ENCODE results near the gene PRKAG2.
"Not testable (repeated sequence)": the region's sequence is repeated elsewhere in the genome, so short reads cannot be mapped to it uniquely, and the experiment has no call there.

The PRKAG2 gene

DNA sequence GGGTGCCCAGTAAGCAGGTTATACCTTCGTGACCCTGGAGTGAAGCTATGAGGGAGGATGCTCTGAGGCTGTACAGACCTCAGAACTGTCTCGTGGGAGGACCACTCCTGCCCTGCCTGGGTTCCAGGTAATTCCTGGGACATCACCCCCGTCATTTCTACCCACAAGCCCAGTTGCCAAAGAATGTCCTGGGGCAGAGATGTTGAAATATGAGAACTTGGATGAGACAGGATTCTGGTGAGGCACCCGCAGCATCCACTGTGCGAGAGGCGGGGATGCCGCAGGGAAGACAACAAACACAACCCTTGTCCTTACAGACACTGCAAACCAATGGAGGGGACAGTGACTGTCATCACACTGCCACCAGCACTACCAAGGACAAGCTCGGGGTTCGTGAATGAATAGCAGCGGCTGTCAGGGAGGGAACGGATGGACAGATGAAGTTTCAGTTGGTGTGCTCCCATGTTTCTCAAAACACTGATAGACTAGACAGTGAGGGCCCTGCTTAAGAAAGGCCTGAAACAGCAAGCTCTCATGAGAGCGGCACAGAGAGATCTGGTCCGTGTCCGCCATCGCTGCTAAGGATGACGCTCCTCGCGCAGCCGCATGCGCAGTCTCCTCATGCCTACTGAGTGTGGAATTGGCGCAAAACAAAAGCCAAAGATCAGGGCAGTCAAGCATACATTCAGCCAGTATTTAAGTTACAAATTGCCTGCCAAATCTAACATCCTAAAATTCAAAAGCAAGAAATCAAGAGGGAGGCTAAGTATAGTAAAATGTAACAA is 275.2 kb downstream of the PRKAG2 start:
- DNase-seq = no peak

- no peak for DNase-seq
These were observed 276.6 kb downstream of the PRKAG2 start for GRCh38 chr7:151600331-151600730.

GRCh38 chr7:151599401-151600227 is 277.3 kb downstream of the PRKAG2 start:
- DNase-seq = no peak

DNA sequence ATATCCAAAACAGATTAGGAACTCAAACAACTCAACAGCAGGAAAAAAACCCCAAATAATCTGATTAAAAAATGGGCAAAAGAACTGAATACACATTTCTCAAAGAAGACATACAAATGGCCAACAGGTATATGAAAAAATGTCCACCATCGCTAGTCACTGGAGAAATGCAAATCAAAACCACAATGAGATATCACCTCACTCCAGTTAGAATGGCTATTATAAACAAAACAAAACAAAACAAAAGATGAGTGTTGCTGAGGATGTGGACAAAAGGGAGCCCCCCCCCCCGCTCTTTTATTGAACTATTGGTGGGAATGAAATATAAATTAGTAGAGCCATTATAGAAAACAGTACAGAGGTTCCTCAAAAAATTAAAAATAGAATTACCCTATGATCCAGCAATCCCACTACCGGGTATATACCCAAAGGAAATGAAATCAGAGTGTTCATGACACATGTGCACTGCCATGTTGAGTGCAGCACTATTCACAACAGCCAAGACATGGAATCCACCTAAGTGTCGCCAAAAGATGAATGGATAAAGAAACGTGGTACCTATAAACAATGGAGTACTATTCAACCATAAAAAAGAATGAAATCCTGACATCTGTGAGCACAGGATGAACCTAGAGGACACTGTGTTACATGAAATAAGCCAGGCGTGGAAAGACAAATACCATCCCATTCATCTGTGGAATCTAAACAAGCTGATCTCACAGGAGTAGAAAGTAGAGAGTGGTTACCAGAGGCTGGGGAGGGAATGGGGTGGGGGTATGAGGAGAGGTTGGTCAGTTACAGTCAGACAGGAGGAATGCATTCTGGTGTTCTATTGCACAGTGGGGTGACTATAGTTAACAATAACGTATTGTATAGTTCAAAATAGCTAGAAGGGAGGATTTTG is 279.1 kb downstream of the PRKAG2 start:
- no peak for DNase-seq

DNA sequence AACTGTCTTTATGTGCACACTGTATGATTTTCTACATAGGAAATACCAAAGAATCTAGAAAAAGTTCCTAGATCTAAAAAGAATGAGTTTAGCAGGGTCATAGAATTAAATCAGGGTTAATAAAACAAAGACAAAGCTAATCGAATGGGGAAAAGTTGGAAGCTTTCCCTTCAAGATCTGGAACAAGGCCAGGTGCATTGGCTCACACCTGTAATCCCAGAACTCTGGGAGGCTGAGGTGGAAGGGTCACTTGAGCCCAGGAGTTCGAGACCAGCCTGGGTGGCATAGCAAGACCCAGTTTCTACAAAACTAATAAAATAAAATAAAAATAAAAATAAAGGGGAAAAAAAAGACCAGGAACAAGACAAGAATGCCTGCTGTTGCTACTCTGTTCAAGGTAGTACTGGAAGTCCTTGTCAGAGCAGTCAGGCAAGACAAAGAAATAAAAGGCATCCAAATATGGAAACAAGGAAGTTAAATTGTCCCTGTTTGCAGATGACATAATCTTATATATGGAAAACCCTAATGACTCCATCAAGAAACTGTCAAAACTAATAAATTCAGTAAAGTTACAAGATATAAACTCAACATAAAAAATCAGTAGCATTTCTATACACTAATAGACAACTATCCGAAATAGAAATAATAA is 281.1 kb downstream of the PRKAG2 start:
- no peak for DNase-seq

- DNase-seq = no peak
These were observed 283.9 kb downstream of the PRKAG2 start for GRCh38 chr7:151592868-151593486.

GRCh38 chr7:151592330-151592729 is 284.6 kb downstream of the PRKAG2 start:
- DNase-seq = no peak

DNA sequence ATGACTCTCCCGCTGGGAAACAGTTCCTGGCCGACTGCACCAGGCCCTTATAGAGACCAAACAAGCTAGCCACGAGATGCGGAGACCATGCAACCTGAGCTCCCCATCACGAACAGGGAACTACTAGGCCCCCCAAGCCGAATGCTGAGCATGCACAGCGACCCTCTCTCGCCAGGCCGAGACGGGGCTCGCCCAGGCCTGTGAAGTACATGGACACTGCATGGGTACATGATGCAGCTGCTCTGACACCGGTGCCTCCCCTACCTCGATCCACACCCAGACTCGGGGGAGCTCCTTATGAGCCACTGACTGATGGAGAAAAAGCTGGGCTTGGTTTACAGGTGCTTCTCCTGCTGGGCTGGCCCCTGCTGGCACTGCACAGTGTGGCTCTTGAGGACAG is 285.0 kb downstream of the PRKAG2 start:
- DNase-seq = no peak

DNA sequence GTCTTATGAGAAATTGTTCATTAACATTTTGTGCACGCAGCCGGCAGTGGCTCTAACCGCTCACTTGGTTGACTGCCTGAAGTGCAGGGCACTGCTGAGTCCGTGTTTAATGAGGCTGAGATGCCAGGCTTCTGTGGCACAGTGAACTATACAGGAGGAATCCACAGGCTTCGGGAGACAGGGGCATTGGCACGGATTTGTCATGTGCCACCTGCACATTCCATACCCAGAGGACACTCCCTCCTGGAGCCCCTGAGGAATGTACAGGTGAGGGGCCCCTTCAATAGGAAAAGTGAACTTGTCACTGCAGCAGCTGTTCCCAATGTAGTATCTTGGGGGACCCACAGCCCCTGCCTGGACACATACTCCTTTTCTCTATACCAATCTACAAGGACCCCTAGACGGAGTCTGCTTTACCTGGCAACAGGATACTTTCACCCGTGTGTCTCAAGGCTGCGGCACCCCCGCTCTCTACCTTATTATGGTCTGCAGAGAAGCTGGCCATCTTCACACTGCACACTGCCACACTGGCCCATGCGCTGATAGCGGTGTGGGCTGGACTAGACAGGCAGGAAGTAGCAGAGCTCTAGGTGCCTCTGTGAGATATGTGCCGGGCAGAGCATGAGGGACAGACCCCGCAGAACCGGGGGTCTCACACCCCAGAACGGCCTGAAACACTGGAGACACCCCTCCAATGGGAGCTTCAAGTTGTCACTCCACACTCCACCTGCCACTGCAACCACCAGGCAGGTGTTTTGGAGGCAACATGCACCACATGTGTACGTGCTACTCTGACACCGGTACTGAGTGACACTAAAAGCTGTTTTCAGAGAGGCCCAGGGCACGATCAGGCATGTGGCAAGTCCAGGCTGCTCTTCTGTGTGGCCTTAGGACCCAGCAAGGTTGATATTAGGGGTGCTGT is 285.8 kb downstream of the PRKAG2 start:
- DNase-seq = no peak

DNA sequence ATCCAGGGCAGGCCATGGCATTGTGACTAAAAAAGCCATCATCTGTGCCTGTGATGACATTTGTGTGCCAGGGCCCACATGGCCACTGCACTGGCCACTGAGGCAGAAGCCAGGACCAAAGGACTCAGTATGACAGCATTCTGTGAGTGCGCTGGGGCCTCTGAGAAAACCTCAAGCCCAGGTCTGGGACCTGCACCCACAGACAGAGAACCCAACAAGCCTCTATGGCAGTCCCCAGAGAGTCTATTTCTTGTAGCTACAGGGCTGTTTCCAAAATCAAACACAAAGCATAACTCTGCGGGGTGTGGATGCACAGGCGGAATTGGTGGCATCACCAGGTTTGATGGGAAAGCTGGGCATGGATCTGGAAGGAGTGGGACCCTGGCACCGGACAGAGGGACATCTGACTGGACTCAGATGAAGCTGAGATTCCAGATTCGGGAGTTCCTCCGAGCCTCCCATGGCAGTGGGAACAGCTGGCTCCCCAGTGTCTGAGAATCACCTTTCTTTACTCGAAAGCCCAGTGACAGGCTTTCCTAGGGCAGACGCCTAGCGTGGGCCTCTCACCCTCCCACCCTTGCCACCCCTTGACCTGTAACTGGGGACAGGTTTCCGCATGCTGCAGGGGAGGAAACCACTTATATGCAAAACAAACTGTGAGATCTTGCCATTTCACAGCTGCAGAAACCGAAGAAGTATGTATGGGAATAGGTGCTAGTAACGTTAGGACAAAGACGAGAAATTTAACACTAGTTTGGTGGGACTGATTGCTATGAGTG is 286.7 kb downstream of the PRKAG2 start:
- DNase-seq = no peak

DNA sequence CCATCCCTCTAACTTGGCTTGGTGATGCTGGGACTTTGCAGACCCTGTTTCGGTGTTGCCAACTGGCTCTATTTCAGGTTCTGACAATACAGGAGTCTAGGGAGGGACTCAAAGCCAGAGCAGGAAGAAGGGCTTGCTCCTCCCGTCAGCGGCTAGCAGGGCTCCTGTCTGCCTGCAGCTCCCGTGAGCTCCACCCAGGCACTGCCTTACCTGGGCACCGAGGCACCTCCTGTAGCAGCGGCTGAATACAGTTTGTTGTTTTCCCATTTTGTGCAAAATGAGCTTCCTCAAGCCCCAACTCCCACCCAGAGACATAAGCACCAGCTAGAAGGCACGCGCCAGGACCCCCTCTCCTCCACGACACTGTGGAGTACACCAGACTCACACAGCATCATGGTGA is 287.9 kb downstream of the PRKAG2 start:
- no peak for DNase-seq

- no peak for DNase-seq
These were observed 290.2 kb downstream of the PRKAG2 start for GRCh38 chr7:151586531-151587260.

DNA sequence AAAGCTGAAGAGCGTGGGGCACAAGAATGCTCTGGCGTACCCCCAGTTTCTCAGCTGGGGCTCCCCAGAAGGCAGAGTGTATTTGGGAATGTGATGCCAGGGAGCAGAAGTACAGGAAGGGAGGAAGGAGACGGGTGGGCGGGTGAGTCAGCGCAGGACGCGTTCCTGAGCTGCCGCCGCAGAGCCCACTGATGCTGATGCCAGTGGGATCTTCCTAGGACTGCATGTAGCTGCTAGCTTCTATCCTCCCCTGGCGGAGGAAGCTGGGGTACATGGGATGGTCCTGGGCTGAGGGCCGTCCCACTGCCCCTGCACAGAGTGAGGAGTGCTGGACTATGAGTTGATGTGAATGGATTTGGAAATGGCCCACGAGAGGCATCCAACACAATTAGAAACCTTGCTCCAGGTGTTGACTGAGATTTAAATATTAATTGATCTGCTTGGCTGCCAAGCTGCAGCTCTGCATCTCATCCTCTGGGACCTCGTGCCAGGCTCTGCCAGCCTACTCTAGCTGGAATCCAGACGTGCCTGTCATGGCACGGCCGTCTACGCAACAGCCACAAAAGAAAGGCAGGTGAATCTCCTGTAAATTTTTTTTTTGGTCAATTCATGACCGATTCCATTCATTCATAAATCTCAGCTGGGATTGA is 291.0 kb downstream of the PRKAG2 start:
- DNase-seq = no peak

DNA sequence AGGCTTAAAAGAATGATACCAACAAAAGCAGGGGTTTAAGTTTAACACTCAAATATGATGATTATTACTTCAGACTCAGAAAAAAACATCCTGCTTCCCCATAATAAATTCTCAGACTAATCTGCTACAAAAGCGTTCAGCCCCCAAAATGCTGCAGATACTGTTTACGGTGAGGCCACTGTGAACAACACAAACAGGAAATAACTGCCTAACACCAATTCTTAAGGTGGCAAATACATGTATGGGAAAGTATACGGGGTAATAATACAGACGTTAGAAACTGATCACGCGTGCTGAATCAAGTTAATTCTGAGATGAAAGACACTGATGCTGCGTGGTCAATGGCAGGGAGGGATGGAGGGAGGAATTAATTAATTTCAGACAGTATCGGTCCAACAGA is 295.2 kb downstream of the PRKAG2 start:
- DNase-seq = no peak

DNA sequence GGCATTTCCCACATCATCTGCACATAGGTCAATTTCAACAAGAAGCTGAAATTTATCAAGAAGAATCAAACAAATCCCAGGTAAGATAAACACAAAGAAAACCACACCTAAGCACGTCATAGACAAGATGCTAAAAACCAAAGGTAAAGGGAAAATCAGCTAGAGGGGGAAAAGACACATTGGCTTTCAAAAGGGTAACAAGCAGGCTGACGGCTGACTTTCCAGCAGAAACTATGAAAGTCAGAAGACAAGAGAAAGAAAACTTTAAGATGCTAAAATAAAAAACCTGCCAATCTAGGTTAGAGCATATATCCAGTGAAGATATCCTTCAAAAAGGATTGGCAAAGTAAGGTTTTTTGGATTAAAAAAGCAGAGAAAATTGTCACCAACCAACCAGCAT is 297.3 kb downstream of the PRKAG2 start:
- DNase-seq = no peak

- DNase-seq = no peak
These were observed 301.5 kb downstream of the PRKAG2 start for GRCh38 chr7:151575410-151575809.

- not testable (repeated sequence) for DNase-seq
These were observed 303.9 kb downstream of the PRKAG2 start for GRCh38 chr7:151573046-151573445.

- DNase-seq = no peak
These were observed 304.8 kb downstream of the PRKAG2 start for GRCh38 chr7:151572136-151572535.

GRCh38 chr7:151571471-151571870 is 305.4 kb downstream of the PRKAG2 start:
- no peak for DNase-seq

Data from NCI-H748 treated with DMSO at 0.1 percent for 48 hours (cell line).